HEK293 (cell line): ENCODE data around the gene TNFRSF18.

Experiments used
- CTCF ChIA-PET: fragments of 350-600 bp; formaldehyde crosslinking; extraction: SDS; loops from one replicate; lab custom pipeline; 2021; ENCODE audit warnings: antibody characterized with exemption; lab: Yijun Ruan, JAX
- POLR2A ChIA-PET: fragments of 300-600 bp; formaldehyde crosslinking; extraction: SDS; loops from one replicate; lab custom pipeline; 2020; ENCODE audit warnings: antibody characterized with exemption, inconsistent platforms; lab: Yijun Ruan, JAX
- H3K27ac ChIP-seq: fragments of 200-500 bp; sonication (Bioruptor generic); 2 replicates; pipeline ENCODE4 v1.5.1; 2014; ENCODE audit warnings: low read depth, low read length, control low read depth, inconsistent platforms; ENCODE audit errors: extremely low read depth
- H3K36me3 ChIP-seq, 2 experiments: fragments of 200-500 bp in 1 of 2; sonication (Bioruptor generic) in 1 of 2; 1 replicate in 1 of 2; 2 replicates in 1 of 2; pipeline ENCODE4 v1.5.1; 2014 to 2017; ENCODE audit warnings: inconsistent platforms in 2 of 2, low read length in 2 of 2; ENCODE audit not compliant: control insufficient read depth in 2 of 2, insufficient read depth in 1 of 2
- H3K4me1 ChIP-seq: fragments of 200-500 bp; sonication (Bioruptor generic); 2 replicates; pipeline ENCODE4 v1.5.1; 2014; ENCODE audit warnings: mild to moderate bottlenecking, low read length, inconsistent platforms; ENCODE audit not compliant: control insufficient read depth, insufficient read depth
- H3K4me3 ChIP-seq: 2 replicates; pipeline ENCODE4 v1.5.1; 2011; ENCODE audit warnings: low read depth, mild to moderate bottlenecking, control low read depth, low read length, moderate library complexity
- H3K9me3 ChIP-seq: fragments of 200-500 bp; sonication (Bioruptor generic); 2 replicates; pipeline ENCODE4 v1.5.1; 2014; ENCODE audit warnings: low read depth, low read length, inconsistent platforms; ENCODE audit not compliant: control insufficient read depth, insufficient read depth
- FEZF1 ChIP-seq: fragments of 450-650 bp; formaldehyde crosslinking; IDR thresholded peaks from 2 replicates; pipeline ENCODE4 v1.5.1; 2016; ENCODE audit warnings: missing biosample characterization, missing genetic modification characterization
- GLIS1 ChIP-seq: fragments of 450-650 bp; formaldehyde crosslinking; IDR thresholded peaks from 2 replicates; pipeline ENCODE4 v1.5.1; 2016; ENCODE audit warnings: missing biosample characterization, missing genetic modification characterization
- PATZ1 ChIP-seq: fragments of 450-650 bp; formaldehyde crosslinking; IDR thresholded peaks from 2 replicates; pipeline ENCODE4 v1.5.1; 2016; ENCODE audit warnings: missing biosample characterization, missing genetic modification characterization
- SCRT1 ChIP-seq: fragments of 450-650 bp; formaldehyde crosslinking; IDR thresholded peaks from 2 replicates; pipeline ENCODE4 v1.5.1; 2016; ENCODE audit warnings: missing biosample characterization, missing genetic modification characterization, borderline replicate concordance
- SCRT2 ChIP-seq: fragments of 450-650 bp; formaldehyde crosslinking; IDR thresholded peaks from 2 replicates; pipeline ENCODE4 v1.5.1; 2016; ENCODE audit warnings: missing biosample characterization, missing genetic modification characterization
- TCF7L2 ChIP-seq: IDR thresholded peaks from 2 replicates; pipeline ENCODE4 v1.6.1; 2011; ENCODE audit warnings: low read depth, mild to moderate bottlenecking, inconsistent platforms, low read length, moderate library complexity, borderline replicate concordance
- ZBTB17 ChIP-seq: fragments of 450-650 bp; formaldehyde crosslinking; IDR thresholded peaks from 2 replicates; pipeline ENCODE4 v1.5.1; 2016; ENCODE audit warnings: missing biosample characterization, missing genetic modification characterization
- ZBTB7A ChIP-seq: fragments of 450-650 bp; formaldehyde crosslinking; IDR thresholded peaks from 2 replicates; pipeline ENCODE4 v1.5.1; 2016; ENCODE audit warnings: low read depth, missing biosample characterization, missing genetic modification characterization
- ZBTB8A ChIP-seq: fragments of 450-650 bp; formaldehyde crosslinking; IDR thresholded peaks from 2 replicates; pipeline ENCODE4 v1.5.1; 2016; ENCODE audit warnings: missing biosample characterization, missing genetic modification characterization
- ZIC2 ChIP-seq: fragments of 450-650 bp; formaldehyde crosslinking; IDR thresholded peaks from 2 replicates; pipeline ENCODE4 v1.5.1; 2016; ENCODE audit warnings: missing biosample characterization, missing genetic modification characterization
- ZNF121 ChIP-seq: fragments of 450-650 bp; formaldehyde crosslinking; IDR thresholded peaks from 2 replicates; pipeline ENCODE4 v1.5.1; 2016; ENCODE audit warnings: missing biosample characterization, missing genetic modification characterization
- ZNF140 ChIP-seq: fragments of 450-650 bp; formaldehyde crosslinking; IDR thresholded peaks from 2 replicates; pipeline ENCODE4 v1.5.1; 2016; ENCODE audit warnings: missing biosample characterization, missing genetic modification characterization
- ZNF394 ChIP-seq: fragments of 450-650 bp; formaldehyde crosslinking; IDR thresholded peaks from 2 replicates; pipeline ENCODE4 v1.5.1; 2016; ENCODE audit warnings: missing biosample characterization, missing genetic modification characterization, mild to moderate bottlenecking, moderate library complexity, borderline replicate concordance
- ZNF585B ChIP-seq: fragments of 450-650 bp; formaldehyde crosslinking; IDR thresholded peaks from 2 replicates; pipeline ENCODE4 v1.5.1; 2016; ENCODE audit warnings: missing biosample characterization, missing genetic modification characterization
- ZNF596 ChIP-seq: fragments of 450-650 bp; IDR thresholded peaks from 2 replicates; pipeline ENCODE4 v1.5.0; 2018; ENCODE audit warnings: missing biosample characterization, mild to moderate bottlenecking, missing genetic modification characterization, moderate library complexity
- ZNF600 ChIP-seq: fragments of 450-650 bp; formaldehyde crosslinking; IDR thresholded peaks from 2 replicates; pipeline ENCODE4 v1.5.1; 2016; ENCODE audit warnings: missing biosample characterization, missing genetic modification characterization
- ZNF692 ChIP-seq: fragments of 450-650 bp; formaldehyde crosslinking; IDR thresholded peaks from 2 replicates; pipeline ENCODE4 v1.5.1; 2016; ENCODE audit warnings: missing biosample characterization, missing genetic modification characterization
- TF ChIP-seq, protein P1 (sequence below): fragments of 450-650 bp; formaldehyde crosslinking; IDR thresholded peaks from 2 replicates; pipeline ENCODE4 v1.5.1; 2016; ENCODE audit warnings: missing biosample characterization, missing genetic modification characterization
- TF ChIP-seq, protein P2 (sequence below): fragments of 450-650 bp; formaldehyde crosslinking; IDR thresholded peaks from 2 replicates; pipeline ENCODE4 v1.5.1; 2016; ENCODE audit warnings: missing biosample characterization, missing genetic modification characterization, borderline replicate concordance
- TF ChIP-seq, protein P3 (sequence below): fragments of 450-650 bp; formaldehyde crosslinking; IDR thresholded peaks from 2 replicates; pipeline ENCODE4 v1.5.1; 2016; ENCODE audit warnings: missing biosample characterization, missing genetic modification characterization

The TNFRSF18 gene

DNA sequence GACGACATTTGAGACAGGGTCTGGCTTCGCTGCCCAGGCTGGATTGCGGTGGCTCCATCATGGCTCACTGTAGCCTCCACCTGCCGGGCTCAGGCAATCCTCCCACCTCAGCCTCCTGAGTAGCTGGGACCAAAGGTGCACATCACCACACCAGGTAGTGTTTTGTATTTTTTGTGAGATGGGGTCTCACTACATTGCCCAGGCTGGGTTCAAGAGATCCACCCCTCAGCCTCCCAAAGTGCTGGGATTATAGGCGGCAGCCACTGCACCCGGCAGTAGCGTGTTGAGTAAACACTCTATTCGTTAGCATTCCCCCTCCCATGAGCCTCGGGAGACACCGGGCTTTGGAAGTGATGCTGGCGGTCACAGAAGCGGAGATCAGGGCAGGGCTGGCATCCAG, 46.9 kb upstream of the TNFRSF18 start:
- Histone ChIP-seq H3K27ac (no peak overlapping the region), H3K4me1 (no peaks in the 10 kb centered on the region; the same call in 1 of the 2 replicates), H3K4me3 (no peak overlapping the region), H3K36me3 (peaks cover 6 to 56% of the 10 kb centered on the region in 2 experiments; a peak in 2 of 3 replicates), H3K9me3 (no peaks in the 10 kb centered on the region)
- POLR2A ChIA-PET, result no interaction called here
- TF ChIP-seq ZNF121 (tag by site-specific recombination) (peak; percentile 100), SCRT1 (no peak)
- CTCF ChIA-PET, result no interaction called here

DNA sequence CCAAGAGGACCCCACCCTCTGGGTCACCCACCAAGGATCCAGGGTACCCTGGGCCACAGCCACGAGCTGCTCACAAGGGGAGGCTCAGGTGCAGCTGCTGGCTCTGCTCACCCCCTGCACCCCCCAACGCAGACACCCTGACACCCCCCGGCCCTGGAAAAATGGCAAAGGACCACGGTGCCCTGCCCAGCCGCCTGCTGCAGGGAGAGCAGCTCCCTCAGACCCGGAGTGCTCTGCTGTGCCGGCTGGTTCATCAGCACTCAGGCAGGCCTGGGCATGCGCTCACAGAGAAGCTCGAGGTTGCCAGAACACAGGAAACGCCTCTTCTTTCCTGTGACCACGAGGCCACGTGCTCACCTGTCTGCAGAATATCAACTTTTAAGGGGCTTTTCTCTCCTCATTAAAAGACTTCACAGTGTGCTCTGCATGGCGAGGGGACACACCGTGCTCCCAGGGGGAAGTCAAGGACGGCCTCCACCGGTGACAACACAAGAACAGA, 44.4 kb upstream of the TNFRSF18 start:
- Histone ChIP-seq H3K9me3 (no peaks in the 10 kb centered on the region), H3K36me3 (peaks cover 0 to 38% of the 10 kb centered on the region in 2 experiments; a peak in 2 of 3 replicates), H3K4me1 (no peaks in the 10 kb centered on the region; the same call in 1 of the 2 replicates), H3K4me3 (no peak overlapping the region), H3K27ac (peak overlapping the region; percentile 72)
- peak; percentile 56; the same call in 1 of the 2 replicates for TF ChIP-seq ZNF394
- TF ChIP-seq, protein P1, sequence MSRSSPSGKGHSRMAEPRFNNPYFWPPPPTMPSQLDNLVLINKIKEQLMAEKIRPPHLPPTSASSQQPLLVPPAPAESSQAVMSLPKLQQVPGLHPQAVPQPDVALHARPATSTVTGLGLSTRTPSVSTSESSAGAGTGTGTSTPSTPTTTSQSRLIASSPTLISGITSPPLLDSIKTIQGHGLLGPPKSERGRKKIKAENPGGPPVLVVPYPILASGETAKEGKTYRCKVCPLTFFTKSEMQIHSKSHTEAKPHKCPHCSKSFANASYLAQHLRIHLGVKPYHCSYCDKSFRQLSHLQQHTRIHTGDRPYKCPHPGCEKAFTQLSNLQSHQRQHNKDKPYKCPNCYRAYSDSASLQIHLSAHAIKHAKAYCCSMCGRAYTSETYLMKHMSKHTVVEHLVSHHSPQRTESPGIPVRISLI, result 0 out of 2 replicates have a peak, but pooled peaks have one; percentile 35
- peak; percentile 61 for TF ChIP-seq ZNF692
- no peak for TF ChIP-seq ZNF585B (tag by site-specific recombination)
- peak; percentile 90 for TF ChIP-seq ZNF600
- TF ChIP-seq ZBTB7A (tag by site-specific recombination), result no peak
- peak; percentile 37; the same call in 1 of the 2 replicates for TF ChIP-seq SCRT2
- TF ChIP-seq, protein P2, sequence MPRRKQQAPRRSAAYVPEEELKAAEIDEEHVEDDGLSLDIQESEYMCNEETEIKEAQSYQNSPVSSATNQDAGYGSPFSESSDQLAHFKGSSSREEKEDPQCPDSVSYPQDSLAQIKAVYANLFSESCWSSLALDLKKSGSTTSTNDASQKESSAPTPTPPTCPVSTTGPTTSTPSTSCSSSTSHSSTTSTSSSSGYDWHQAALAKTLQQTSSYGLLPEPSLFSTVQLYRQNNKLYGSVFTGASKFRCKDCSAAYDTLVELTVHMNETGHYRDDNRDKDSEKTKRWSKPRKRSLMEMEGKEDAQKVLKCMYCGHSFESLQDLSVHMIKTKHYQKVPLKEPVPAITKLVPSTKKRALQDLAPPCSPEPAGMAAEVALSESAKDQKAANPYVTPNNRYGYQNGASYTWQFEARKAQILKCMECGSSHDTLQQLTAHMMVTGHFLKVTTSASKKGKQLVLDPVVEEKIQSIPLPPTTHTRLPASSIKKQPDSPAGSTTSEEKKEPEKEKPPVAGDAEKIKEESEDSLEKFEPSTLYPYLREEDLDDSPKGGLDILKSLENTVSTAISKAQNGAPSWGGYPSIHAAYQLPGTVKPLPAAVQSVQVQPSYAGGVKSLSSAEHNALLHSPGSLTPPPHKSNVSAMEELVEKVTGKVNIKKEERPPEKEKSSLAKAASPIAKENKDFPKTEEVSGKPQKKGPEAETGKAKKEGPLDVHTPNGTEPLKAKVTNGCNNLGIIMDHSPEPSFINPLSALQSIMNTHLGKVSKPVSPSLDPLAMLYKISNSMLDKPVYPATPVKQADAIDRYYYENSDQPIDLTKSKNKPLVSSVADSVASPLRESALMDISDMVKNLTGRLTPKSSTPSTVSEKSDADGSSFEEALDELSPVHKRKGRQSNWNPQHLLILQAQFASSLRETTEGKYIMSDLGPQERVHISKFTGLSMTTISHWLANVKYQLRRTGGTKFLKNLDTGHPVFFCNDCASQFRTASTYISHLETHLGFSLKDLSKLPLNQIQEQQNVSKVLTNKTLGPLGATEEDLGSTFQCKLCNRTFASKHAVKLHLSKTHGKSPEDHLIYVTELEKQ (tag by site-specific recombination), result no peak
- TF ChIP-seq GLIS1 (tag by site-specific recombination), result no peak
- no peak for TF ChIP-seq ZNF596
- TF ChIP-seq ZBTB17 (tag by site-specific recombination), result peak; percentile 76
- TF ChIP-seq, protein P3, sequence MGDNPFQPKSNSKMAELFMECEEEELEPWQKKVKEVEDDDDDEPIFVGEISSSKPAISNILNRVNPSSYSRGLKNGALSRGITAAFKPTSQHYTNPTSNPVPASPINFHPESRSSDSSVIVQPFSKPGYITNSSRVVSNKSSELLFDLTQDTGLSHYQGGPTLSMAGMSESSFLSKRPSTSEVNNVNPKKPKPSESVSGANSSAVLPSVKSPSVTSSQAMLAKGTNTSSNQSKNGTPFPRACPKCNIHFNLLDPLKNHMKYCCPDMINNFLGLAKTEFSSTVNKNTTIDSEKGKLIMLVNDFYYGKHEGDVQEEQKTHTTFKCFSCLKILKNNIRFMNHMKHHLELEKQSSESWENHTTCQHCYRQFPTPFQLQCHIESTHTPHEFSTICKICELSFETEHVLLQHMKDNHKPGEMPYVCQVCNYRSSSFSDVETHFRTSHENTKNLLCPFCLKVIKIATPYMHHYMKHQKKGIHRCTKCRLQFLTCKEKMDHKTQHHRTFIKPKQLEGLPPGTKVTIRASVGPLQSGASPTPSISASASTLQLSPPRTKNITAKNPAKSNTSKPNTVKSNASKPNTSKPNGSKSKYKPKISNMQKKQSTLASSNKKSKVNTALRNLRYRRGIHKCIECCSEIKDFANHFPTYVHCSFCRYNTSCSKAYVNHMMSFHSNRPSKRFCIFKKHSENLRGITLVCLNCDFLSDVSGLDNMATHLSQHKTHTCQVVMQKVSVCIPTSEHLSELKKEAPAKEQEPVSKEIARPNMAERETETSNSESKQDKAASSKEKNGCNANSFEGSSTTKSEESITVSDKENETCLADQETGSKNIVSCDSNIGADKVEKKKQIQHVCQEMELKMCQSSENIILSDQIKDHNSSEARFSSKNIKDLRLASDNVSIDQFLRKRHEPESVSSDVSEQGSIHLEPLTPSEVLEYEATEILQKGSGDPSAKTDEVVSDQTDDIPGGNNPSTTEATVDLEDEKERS, result no peak
- TF ChIP-seq TCF7L2, result no peak
- no peak for TF ChIP-seq ZIC2
- peak; percentile 22; the same call in 1 of the 2 replicates for TF ChIP-seq PATZ1 (tag by site-specific recombination)
- peak; percentile 7; the same call in 1 of the 2 replicates for TF ChIP-seq ZBTB8A (tag by site-specific recombination)
- TF ChIP-seq ZNF140 (tag by site-specific recombination), result no peak
- TF ChIP-seq FEZF1, result no peak
- ChIA-PET CTCF (interaction anchor here (0.6 to 3.0 kb wide), 8 partner anchors 13 to 237 kb away, joined by 3 to 22 read pairs (median 4); partner anchors contain the start of genes B3GALT6 and SDF4), POLR2A (interaction anchor here (1.0 to 1.9 kb wide), 3 partner anchors 10 to 14 kb away, joined by 5 to 6 read pairs (median 6); no protein-coding TSS in a partner anchor)
